D721Med (cell line): ENCODE measurements around the gene GTF3C1.

ENCODE experiments used
- DNase-seq: peaks from one replicate; pipeline ENCODE4 v3.0.0; 2011; ENCODE audit warnings: low spot score; ENCODE audit not compliant: insufficient read length
- FAIRE-seq: peaks from 2 replicates; lab custom pipeline; 2011; peaks lifted over from hg19 to GRCh38; lab: Jason Lieb, UNC
- TF ChIP-seq, protein P1 (sequence below): IDR thresholded peaks from 2 replicates; pipeline ENCODE4 v1.5.1; 2012; ENCODE audit warnings: mild to moderate bottlenecking, control low read depth; ENCODE audit not compliant: insufficient read depth; ENCODE audit errors: missing control alignments

The GTF3C1 gene

DNA sequence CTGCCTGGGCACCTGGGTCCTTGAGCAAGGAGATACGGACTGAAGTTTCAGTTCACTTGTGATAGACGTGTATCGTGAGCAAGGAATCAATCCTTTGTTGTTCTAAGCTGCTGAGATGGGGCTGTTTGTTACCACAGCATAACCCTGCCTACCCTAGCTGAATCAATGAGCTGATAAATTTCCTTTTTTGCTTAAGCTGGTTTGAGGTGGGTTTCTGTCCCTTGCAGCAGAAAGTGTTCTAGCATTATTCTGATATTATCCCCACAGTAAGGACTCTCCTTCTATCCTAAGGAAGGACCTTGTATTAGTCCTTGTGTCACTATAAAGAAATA is 96.3 kb downstream of the GTF3C1 start:
- TF ChIP-seq, protein P1, sequence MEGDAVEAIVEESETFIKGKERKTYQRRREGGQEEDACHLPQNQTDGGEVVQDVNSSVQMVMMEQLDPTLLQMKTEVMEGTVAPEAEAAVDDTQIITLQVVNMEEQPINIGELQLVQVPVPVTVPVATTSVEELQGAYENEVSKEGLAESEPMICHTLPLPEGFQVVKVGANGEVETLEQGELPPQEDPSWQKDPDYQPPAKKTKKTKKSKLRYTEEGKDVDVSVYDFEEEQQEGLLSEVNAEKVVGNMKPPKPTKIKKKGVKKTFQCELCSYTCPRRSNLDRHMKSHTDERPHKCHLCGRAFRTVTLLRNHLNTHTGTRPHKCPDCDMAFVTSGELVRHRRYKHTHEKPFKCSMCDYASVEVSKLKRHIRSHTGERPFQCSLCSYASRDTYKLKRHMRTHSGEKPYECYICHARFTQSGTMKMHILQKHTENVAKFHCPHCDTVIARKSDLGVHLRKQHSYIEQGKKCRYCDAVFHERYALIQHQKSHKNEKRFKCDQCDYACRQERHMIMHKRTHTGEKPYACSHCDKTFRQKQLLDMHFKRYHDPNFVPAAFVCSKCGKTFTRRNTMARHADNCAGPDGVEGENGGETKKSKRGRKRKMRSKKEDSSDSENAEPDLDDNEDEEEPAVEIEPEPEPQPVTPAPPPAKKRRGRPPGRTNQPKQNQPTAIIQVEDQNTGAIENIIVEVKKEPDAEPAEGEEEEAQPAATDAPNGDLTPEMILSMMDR = no peak
- DNase-seq (no peak), FAIRE-seq (no peak)

DNA sequence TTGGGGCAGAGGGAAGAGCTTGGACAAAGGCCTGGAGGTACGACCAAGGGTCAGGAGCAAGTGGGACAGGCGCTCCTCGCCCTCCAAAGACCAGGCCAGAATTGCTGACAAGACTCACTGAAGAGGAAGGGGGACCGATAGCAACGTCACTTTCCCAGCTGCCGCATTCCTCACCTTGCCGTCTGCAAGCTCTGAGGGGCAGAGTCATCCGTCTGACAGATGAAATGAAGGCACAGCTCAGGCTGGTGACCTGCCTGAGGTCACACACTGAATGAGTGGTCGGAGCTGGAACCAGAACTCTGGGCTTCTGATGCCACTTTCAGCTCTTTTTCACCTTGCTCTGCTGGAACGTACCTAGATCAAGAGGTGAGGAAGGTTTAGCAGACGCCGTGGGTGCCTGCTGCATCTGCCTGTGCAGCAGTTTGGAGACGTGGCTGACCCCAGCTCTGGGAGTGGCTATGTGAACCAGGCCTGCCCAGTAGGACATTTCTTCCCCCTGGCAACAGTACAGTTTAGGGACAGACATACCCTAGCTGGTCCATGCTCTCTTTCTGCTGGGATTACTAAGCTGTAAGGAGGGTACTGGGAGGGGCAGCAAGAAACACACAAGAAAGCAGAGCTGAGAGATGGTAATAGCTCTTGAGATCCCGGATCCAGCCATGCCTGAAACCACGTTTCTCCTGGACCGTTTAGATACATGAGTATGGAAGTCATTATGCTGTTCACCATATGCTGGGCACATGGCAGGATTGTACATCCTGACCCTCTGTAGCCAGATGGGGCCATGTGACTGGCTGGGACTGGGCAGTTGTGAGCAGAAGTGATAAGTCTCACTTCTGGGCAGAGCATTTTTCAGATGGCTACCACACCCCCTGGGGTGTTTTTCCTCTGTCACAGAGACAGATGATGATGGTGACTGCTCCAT is 96.9 kb downstream of the GTF3C1 start:
- FAIRE-seq (no peak), DNase-seq (no peak)

DNA sequence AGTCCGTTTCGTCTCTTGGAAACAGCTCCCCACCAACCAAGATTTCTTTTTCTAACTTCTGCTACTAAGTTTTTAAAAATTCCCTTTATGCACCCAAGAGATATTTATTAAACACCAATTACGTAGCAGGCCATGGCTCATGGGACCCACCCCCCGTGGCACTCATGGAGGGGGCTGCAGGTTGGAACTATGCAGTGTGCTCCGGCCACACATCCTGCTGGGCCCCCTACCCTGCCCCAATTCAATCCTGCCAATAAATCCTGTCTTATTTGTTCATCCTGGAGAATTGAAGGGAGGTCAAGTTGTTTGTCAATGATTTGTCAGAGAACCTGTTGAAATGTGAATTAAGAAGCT is 99.5 kb downstream of the GTF3C1 start:
- DNase-seq (no peak), FAIRE-seq (no peak)
- TF ChIP-seq, protein P1 = no peak

More for the DNA sequence above, 96.9 kb downstream of the GTF3C1 start:
- TF ChIP-seq, protein P1 = no peak

DNA sequence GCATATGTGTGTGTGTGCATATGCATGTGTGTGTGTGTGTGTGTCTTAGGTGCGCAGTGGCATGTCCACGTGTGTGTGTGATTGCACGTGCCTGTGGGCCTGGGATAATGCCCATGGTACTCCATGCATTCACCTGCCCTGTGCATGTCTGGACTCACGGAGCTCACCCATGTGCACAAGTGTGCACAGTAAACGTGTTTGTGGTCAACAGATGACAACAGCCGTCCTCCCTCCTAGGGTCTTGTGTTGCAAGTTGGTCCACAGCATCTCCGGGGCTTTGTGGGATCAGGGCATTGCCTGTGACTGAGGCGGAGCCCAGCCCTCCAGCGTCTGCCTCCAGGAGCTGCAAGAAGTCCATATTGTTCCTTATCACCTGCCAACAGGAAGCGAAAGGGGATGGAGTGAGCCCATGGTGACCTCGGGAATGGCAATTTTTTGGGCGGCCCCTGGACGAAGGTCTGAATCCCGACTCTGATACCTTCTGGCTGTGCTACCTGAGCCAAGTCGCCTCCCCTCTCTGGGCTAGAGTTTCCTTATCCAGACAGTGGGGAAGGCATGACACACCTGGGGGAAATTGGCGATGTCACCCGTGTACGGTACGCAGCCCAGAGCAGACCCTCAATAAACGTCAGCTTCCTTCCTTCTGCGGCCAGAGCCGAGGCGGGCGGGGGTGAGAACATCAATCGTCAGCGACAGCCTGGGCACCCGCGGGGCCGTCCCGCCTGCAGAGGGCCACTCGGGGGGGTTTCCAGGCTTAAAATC is 100.1 kb downstream of the GTF3C1 start:
- FAIRE-seq = no peak
- TF ChIP-seq, protein P1 = no peak
- no peak for DNase-seq

DNA sequence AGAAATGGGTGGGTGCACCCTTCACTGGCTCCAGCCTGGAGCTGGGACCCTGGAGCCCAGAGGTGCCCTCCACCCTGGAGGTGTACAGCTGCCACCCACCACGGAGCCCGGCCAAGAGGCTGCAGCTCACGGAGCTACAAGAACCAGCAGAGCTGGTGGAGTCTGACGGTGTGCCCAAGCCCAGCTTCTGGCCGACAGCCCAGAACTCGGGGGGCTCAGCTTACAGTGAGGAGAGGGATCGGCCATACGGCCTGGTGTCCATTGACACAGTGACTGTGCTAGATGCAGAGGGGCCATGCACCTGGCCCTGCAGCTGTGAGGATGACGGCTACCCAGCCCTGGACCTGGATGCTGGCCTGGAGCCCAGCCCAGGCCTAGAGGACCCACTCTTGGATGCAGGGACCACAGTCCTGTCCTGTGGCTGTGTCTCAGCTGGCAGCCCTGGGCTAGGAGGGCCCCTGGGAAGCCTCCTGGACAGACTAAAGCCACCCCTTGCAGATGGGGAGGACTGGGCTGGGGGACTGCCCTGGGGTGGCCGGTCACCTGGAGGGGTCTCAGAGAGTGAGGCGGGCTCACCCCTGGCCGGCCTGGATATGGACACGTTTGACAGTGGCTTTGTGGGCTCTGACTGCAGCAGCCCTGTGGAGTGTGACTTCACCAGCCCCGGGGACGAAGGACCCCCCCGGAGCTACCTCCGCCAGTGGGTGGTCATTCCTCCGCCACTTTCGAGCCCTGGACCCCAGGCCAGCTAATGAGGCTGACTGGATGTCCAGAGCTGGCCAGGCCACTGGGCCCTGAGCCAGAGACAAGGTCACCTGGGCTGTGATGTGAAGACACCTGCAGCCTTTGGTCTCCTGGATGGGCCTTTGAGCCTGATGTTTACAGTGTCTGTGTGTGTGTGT is 100.9 kb downstream of the GTF3C1 start:
- TF ChIP-seq, protein P1 = no peak
- no peak for FAIRE-seq
- no peak for DNase-seq

DNA sequence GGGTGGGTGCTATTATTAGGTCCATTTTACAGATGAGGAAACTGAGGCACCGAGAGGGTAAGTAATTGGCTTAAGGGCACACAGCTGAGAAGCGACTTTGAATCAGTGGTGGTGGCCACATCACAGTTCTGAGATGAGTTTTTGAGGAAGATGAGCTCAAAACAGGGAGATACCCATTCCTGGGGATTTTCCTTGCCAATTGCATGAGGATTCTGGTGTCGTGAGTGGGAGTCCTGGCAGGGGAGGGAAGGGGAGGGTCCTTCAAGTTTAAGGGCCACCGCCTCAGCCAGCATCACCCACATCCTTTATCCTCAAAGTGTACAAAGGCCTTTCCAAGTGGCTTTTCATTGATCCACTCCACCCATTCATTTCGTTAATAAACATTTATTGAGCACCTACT is 102.4 kb downstream of the GTF3C1 start:
- TF ChIP-seq, protein P1 = no peak
- no peak for DNase-seq
- no peak for FAIRE-seq
